ENCODE results near the gene FBN3.
A peak's percentile ranks its signal among the peaks of the same experiment; 100 is the strongest.

Gene FBN3

DNA sequence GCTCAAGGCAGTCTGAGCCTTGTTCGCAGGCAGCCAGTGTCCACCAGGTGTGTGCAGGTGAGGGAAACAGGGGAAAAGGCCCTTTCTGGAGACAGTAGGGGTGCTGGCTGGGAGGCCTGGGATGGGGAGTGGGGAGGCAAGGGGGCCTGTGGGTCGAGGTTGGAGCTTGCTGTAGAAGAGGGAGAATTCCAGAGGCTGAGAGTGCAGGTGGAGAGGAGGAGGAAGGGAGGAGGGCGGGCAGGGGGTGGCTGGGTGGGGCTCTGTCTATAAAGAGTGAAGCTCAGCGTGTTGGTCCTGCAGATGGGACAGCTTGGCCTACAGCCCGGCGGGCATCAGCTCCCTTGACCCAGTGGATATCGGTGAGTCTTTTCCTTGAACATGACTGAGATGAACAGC lies 96.9 kb downstream of the FBN3 start, which contains the start of gene CCL25:
Gene CCL25, plus strand, starts transcription at position 297 of the 396 bp plus-strand sequence. CDS start 290 bp downstream, outside the sequence.
- no peaks in the 10 kb centered on the region for H3K9me3 ChIP-seq (ENCODE audit: control insufficient read depth in 2 of 2, low read length in 2 of 2)
- peaks cover 5 to 7% of the 10 kb centered on the region in 2 donors for H3K27me3 ChIP-seq (ENCODE audit: control insufficient read depth in 1 of 2, insufficient read depth in 2 of 2, low read length in 2 of 2)
- peaks cover 7% of the 10 kb centered on the region for H3K4me1 ChIP-seq (ENCODE audit: control insufficient read depth, insufficient read depth, low read length)
- no peaks in the 10 kb centered on the region for H3K36me3 ChIP-seq (ENCODE audit: control insufficient read depth in 2 of 2, insufficient read depth in 2 of 2, low read length in 2 of 2)
- no peak within 1 kb of the TSS for H3K27ac ChIP-seq (ENCODE audit: low read length)
- no peak within 1 kb of the TSS for H3K9ac ChIP-seq (ENCODE audit: low read length in 2 of 2)
- no peak within 1 kb of the TSS for H3K4me3 ChIP-seq (ENCODE audit: low read length in 2 of 2)

DNA sequence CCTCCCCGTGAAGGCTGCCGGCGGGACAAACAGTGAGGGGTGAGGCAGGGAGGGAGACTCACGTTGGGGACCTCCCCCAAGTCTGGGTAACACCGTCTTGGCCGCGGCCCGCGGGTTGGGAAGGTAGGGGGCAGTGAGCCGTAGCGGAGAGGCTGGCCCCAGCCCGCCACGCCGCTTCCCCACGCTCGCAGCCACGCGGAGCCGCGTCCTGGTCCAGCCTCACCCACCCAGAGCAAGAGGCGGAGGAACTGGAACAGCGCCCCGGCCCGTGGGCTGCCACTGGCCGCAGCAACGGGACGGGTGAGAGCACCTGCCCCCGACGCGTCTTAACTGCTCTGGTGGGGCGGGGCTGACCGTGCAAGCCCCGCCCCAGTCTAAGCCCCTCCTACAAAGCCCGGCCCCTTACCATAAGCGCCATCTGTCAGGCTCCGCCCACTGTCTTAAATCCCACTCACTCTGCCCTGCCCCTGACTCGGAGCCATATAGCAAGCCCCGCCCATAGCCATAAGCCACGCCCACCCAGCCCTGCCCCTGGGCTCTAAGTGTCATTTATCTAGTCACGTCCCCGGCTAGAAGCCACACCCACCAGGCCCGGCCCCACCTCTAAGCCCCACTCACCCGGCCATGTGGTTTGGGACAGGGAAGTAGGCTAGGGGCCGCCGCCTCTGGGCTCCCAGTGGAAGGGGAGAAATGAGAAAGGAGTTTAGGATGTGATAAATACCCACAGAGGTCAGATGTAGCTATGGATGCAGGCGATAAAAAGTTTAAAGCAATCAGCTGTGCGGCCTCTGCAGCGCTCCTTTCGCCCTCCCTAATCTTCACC lies 98.9 kb downstream of the FBN3 start:
- Histone ChIP-seq H3K9me3 (ENCODE audit: control insufficient read depth in 2 of 2, low read length in 2 of 2) (no peaks in the 10 kb centered on the region), H3K9ac (ENCODE audit: low read length in 2 of 2) (peak overlapping the region in 1 of 2 donors; percentile 27), H3K27ac (ENCODE audit: low read length) (no peak overlapping the region), H3K4me3 (ENCODE audit: low read length in 2 of 2) (peak overlapping the region; percentile 35 to 52), H3K36me3 (ENCODE audit: control insufficient read depth in 2 of 2, insufficient read depth in 2 of 2, low read length in 2 of 2) (no peaks in the 10 kb centered on the region), H3K27me3 (ENCODE audit: control insufficient read depth in 1 of 2, insufficient read depth in 2 of 2, low read length in 2 of 2) (peaks cover 5 to 7% of the 10 kb centered on the region in 2 donors), H3K4me1 (ENCODE audit: control insufficient read depth, insufficient read depth, low read length) (peaks cover 7% of the 10 kb centered on the region)

DNA sequence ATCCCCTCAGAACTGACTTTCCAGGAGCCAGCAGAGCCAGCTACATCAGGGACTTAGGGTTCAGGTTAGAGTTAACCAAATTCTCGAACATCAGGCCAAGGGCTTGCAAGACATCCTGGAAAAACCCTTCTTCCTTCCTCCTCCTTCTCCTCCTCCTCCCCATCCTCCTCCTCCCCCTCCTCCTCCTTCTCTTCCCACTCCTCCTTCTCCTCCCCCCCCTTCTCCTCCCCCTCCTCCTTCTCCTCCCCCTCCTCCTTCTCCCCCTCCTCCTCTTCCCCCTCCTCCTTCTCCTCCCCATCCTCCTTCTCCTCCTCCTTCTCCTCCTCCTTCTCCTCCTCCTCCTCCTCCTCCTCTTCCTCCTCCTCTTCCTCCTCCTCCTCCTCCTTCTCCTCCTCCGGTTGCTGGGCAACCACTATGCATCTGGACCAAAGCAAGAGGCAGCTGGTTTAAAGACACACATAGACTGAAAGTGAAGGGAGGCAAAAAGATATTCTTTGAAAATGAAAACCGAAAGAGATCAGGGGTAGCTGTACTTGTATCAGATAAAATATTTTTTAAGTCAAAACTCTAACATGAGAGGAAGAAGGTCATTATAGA lies 102.7 kb downstream of the FBN3 start:
- Histone ChIP-seq H3K27ac (ENCODE audit: low read length) (no peak overlapping the region), H3K4me3 (ENCODE audit: low read length in 2 of 2) (no peak overlapping the region), H3K36me3 (ENCODE audit: control insufficient read depth in 2 of 2, insufficient read depth in 2 of 2, low read length in 2 of 2) (no peaks in the 10 kb centered on the region), H3K27me3 (ENCODE audit: control insufficient read depth in 1 of 2, insufficient read depth in 2 of 2, low read length in 2 of 2) (peaks cover 5 to 8% of the 10 kb centered on the region in 2 donors), H3K9ac (ENCODE audit: low read length in 2 of 2) (no peak overlapping the region), H3K4me1 (ENCODE audit: control insufficient read depth, insufficient read depth, low read length) (peaks cover 7% of the 10 kb centered on the region), H3K9me3 (ENCODE audit: control insufficient read depth in 2 of 2, low read length in 2 of 2) (no peaks in the 10 kb centered on the region)

DNA sequence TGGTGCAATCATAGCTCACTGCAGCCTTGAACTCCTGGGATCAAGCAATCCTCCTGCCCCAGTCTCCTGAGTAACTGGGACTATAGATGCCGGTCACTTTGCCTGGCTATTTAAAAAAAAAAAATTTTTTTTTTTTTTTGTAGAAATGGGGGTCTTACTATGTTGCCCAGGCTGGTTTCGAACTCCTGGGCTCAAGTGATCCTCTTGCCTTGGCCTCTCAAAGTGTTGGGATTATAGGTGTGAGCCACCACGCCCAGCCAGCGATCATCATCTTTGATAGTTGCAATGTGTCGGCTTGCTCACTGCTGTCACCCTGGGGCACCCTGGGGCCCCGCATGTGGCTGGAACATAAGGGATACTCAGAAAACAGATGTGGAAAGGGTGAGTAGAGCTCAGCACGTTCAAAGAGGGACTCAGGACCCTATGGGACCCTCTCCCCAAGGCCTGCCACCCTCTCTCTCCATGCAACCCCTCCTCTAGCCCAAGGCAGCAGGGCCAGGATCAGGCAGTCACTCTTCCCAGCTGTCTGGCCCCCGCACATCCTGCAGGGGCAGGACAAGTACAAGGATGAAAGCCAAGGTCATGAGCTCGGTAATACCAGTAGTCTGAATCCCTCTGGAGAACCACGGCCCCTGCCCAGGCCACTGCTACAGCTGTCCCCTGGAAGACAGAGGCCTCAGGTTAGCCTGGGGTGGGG lies 103.4 kb downstream of the FBN3 start:
- Histone ChIP-seq H3K36me3 (ENCODE audit: control insufficient read depth in 2 of 2, insufficient read depth in 2 of 2, low read length in 2 of 2) (no peaks in the 10 kb centered on the region), H3K9ac (ENCODE audit: low read length in 2 of 2) (no peak overlapping the region), H3K4me1 (ENCODE audit: control insufficient read depth, insufficient read depth, low read length) (peaks cover 7% of the 10 kb centered on the region), H3K9me3 (ENCODE audit: control insufficient read depth in 2 of 2, low read length in 2 of 2) (no peaks in the 10 kb centered on the region), H3K4me3 (ENCODE audit: low read length in 2 of 2) (no peak overlapping the region), H3K27ac (ENCODE audit: low read length) (no peak overlapping the region), H3K27me3 (ENCODE audit: control insufficient read depth in 1 of 2, insufficient read depth in 2 of 2, low read length in 2 of 2) (peaks cover 5 to 10% of the 10 kb centered on the region in 2 donors)

DNA sequence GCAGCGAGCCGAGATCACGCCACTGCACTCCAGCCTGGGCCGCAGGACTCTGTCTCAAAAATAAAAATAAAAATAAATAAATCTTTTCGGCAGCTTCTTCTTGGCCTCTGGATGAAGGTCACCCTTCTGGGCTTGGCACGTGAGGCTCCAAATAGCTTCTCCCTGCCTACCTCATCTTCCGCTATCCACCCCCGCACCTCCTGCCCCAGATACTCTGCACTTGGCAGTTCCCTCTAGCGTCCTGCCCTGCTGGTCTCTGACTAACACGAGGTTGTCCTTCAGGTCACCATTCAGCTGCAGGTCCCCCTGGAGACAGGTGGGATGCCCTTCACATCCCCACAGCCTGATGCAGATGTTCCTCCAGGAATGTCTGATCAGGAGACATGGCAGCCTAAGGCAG lies 105.4 kb downstream of the FBN3 start:
- no peak overlapping the region for H3K9ac ChIP-seq (ENCODE audit: low read length in 2 of 2)
- H3K4me3 ChIP-seq (ENCODE audit: low read length in 2 of 2): no peak overlapping the region
- H3K36me3 ChIP-seq (ENCODE audit: control insufficient read depth in 2 of 2, insufficient read depth in 2 of 2, low read length in 2 of 2): no peaks in the 10 kb centered on the region
- H3K27ac ChIP-seq (ENCODE audit: low read length): no peak overlapping the region
- no peaks in the 10 kb centered on the region for H3K4me1 ChIP-seq (ENCODE audit: control insufficient read depth, insufficient read depth, low read length)
- H3K9me3 ChIP-seq (ENCODE audit: control insufficient read depth in 2 of 2, low read length in 2 of 2): no peaks in the 10 kb centered on the region
- H3K27me3 ChIP-seq (ENCODE audit: control insufficient read depth in 1 of 2, insufficient read depth in 2 of 2, low read length in 2 of 2): peaks cover 0 to 4% of the 10 kb centered on the region in 2 donors

DNA sequence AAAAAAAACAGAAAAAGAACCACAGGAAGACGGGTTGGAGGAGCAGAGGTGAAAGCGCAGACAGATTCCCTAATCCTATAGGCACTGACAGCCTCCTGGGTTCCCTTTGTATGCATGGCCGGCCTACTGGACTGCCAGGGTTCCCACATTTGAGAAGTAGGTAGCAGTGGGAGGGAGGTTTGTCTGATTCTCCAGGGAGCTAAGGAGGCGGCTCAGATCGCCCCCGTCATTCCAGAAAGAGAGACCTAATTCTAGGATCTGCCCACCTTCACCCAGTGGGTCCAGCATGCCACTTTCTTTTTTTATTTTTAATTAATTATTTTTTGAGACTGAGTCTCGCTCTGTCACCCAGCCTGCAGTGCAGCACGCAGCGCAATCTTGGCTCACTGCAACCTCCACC lies 106.5 kb downstream of the FBN3 start:
- H3K36me3 ChIP-seq (ENCODE audit: control insufficient read depth in 2 of 2, insufficient read depth in 2 of 2, low read length in 2 of 2): no peaks in the 10 kb centered on the region
- H3K4me3 ChIP-seq (ENCODE audit: low read length in 2 of 2): no peak overlapping the region
- H3K27me3 ChIP-seq (ENCODE audit: control insufficient read depth in 1 of 2, insufficient read depth in 2 of 2, low read length in 2 of 2): peaks cover 0 to 7% of the 10 kb centered on the region in 2 donors
- H3K4me1 ChIP-seq (ENCODE audit: control insufficient read depth, insufficient read depth, low read length): no peaks in the 10 kb centered on the region
- H3K9ac ChIP-seq (ENCODE audit: low read length in 2 of 2): no peak overlapping the region
- H3K27ac ChIP-seq (ENCODE audit: low read length): no peak overlapping the region
- H3K9me3 ChIP-seq (ENCODE audit: control insufficient read depth in 2 of 2, low read length in 2 of 2): no peaks in the 10 kb centered on the region

DNA sequence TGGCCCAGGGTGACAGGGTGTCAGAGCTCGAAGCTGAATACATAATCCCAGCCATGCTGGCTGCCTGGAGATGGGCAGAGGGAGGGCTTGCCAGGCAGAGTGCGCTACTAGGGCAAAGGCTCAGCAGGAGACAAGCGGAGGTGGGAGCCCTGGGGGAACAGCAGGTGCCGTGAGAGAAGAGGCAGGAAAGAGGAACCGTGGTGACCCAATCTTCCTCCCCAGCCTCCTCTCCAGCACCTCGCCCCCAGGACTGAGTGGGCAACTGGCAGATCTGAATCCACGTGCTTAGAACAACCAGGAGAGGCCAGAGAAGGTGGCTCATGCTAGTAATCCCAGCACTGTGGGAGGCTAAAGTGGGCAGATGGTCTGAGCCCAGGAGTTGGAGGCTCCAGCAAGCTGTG lies 107.9 kb downstream of the FBN3 start:
- Histone ChIP-seq H3K9ac (ENCODE audit: low read length in 2 of 2) (no peak overlapping the region), H3K27me3 (ENCODE audit: control insufficient read depth in 1 of 2, insufficient read depth in 2 of 2, low read length in 2 of 2) (peaks cover 0 to 7% of the 10 kb centered on the region in 2 donors), H3K36me3 (ENCODE audit: control insufficient read depth in 2 of 2, insufficient read depth in 2 of 2, low read length in 2 of 2) (no peaks in the 10 kb centered on the region), H3K4me1 (ENCODE audit: control insufficient read depth, insufficient read depth, low read length) (no peaks in the 10 kb centered on the region), H3K27ac (ENCODE audit: low read length) (no peak overlapping the region), H3K4me3 (ENCODE audit: low read length in 2 of 2) (no peak overlapping the region), H3K9me3 (ENCODE audit: control insufficient read depth in 2 of 2, low read length in 2 of 2) (no peaks in the 10 kb centered on the region)

DNA sequence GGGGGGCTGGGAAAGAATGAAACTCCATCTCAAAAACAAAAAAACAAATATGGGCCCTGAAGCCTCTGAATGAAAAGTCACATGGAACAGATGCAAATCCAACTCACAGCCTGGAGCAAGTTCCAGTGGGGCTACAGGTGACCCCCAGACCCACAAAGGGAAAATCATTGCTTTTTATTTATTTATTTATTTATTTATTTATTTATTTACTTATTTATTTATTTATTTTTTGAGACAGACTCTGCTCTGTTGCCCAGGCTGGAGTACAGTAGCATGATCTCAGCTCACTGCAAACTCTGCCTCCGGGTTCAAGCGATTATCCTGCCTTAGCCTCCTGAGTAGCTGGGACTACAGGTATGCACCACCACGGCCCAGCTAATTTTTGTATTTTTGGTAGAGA lies 110.2 kb downstream of the FBN3 start:
- H3K4me3 ChIP-seq (ENCODE audit: low read length in 2 of 2): no peak overlapping the region
- peaks cover 0 to 7% of the 10 kb centered on the region in 2 donors for H3K27me3 ChIP-seq (ENCODE audit: control insufficient read depth in 1 of 2, insufficient read depth in 2 of 2, low read length in 2 of 2)

DNA sequence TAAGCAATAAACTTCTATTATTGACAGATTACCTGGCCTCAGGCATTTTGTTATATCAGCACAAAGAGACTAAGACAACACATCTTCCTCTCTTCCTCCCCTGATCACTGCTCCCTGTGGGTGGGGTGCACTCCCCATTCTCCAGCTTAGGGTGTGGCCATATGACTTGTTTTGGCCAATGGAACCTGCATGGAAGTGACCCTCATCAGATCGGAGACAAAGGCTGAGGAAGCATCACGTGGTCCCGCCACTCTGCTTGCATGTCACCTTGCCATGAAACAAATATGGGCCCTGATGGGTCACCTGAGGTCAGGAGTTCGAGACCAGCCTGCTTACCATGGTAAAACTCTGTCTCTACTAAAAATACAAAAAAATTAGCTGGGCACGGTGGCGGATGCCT lies 110.6 kb downstream of the FBN3 start:
- no peak overlapping the region for H3K9ac ChIP-seq (ENCODE audit: low read length in 2 of 2)
- no peak overlapping the region for H3K4me3 ChIP-seq (ENCODE audit: low read length in 2 of 2)
- no peak overlapping the region for H3K27ac ChIP-seq (ENCODE audit: low read length)
- peaks cover 0 to 7% of the 10 kb centered on the region in 2 donors for H3K27me3 ChIP-seq (ENCODE audit: control insufficient read depth in 1 of 2, insufficient read depth in 2 of 2, low read length in 2 of 2)
- no peaks in the 10 kb centered on the region for H3K9me3 ChIP-seq (ENCODE audit: control insufficient read depth in 2 of 2, low read length in 2 of 2)
- no peaks in the 10 kb centered on the region for H3K36me3 ChIP-seq (ENCODE audit: control insufficient read depth in 2 of 2, insufficient read depth in 2 of 2, low read length in 2 of 2)
- no peaks in the 10 kb centered on the region for H3K4me1 ChIP-seq (ENCODE audit: control insufficient read depth, insufficient read depth, low read length)

More for the DNA sequence above, 110.2 kb downstream of the FBN3 start:
- no peak overlapping the region for H3K27ac ChIP-seq (ENCODE audit: low read length)
- H3K36me3 ChIP-seq (ENCODE audit: control insufficient read depth in 2 of 2, insufficient read depth in 2 of 2, low read length in 2 of 2): no peaks in the 10 kb centered on the region
- no peak overlapping the region for H3K9ac ChIP-seq (ENCODE audit: low read length in 2 of 2)
- no peaks in the 10 kb centered on the region for H3K9me3 ChIP-seq (ENCODE audit: control insufficient read depth in 2 of 2, low read length in 2 of 2)
- H3K4me1 ChIP-seq (ENCODE audit: control insufficient read depth, insufficient read depth, low read length): no peaks in the 10 kb centered on the region

DNA sequence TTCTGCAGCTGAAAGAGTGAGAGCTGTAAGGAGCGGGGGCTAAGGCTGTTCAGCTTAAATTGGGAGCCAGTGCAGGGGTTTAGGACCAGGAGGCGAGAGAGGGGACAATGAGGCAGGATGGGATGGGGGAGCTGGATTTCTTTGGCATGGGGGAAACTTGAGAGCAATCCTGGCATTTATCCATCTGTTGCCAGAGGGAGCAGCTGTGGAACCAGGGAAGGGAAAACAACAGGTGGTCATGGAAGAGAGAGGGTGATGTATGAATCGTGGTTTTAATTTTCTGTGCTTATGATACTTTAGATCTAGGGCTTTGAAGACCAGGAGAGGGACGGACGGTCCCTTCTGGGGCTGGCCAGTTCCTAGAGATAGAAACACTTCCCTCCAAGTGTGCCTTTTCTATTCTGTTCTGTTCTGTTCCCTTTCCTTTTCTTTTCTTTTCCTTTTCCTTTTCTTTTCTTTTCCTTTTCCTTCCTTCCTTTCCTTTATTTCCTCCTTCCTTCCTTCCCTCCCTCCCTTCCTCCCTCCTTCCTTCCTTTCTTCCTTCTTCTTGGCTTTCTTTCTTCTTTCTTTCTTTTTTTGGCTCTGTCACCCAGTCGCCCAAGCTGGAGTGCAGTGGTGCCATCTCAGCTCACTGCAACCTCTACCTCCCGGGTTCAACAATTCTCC lies 112.8 kb downstream of the FBN3 start:
- Histone ChIP-seq H3K9me3 (ENCODE audit: control insufficient read depth in 2 of 2, low read length in 2 of 2) (no peaks in the 10 kb centered on the region), H3K27ac (ENCODE audit: low read length) (no peak overlapping the region), H3K36me3 (ENCODE audit: control insufficient read depth in 2 of 2, insufficient read depth in 2 of 2, low read length in 2 of 2) (no peaks in the 10 kb centered on the region), H3K4me1 (ENCODE audit: control insufficient read depth, insufficient read depth, low read length) (no peaks in the 10 kb centered on the region), H3K27me3 (ENCODE audit: control insufficient read depth in 1 of 2, insufficient read depth in 2 of 2, low read length in 2 of 2) (peaks cover 0 to 4% of the 10 kb centered on the region in 2 donors), H3K4me3 (ENCODE audit: low read length in 2 of 2) (no peak overlapping the region), H3K9ac (ENCODE audit: low read length in 2 of 2) (no peak overlapping the region)

Measured in stomach smooth muscle (tissue), 2 donors.